ENCODE results near the gene TAAR8. TPM values are rescaled to one million over a fixed set of nuclear protein-coding genes. Genes with fewer than 3 reads are reported as not detected.

The TAAR8 gene
- total RNA-seq, 1 experiment from 2014 or later: not detected

DNA sequence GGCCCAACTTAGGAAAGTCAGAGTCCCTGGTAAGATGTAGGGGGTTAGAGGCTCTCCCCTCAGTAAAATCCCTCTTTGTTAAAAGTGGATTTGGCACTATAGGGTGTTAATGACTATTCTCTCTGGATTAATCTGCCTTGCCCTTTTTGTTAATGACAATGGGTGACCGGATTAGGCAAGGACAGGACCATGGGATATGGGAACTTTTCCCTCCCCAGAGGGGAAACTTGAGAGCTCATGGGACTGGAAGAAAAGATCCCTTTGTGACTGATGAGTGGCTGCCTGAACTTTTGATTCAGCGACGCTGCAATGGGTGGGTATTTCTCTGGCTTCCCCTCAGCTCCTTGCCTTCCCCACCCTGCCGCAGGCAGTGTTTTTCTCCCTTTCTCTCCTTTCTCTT is 26.6 kb upstream of the TAAR8 start:
- ATAC-seq: no peak
- Histone ChIP-seq H3K27me3 (ENCODE audit: low read length) (no peaks in the 10 kb centered on the region), H3K4me2 (ENCODE audit: low read length) (no peak overlapping the region), H3K4me3 (ENCODE audit: low read length) (no peak overlapping the region), H4K20me1 (ENCODE audit: low read length) (no peaks in the 10 kb centered on the region), H3K79me2 (ENCODE audit: low read length) (no peaks in the 10 kb centered on the region), H3K9me2 (replicated peaks; ENCODE audit: low read length) (no peaks in the 10 kb centered on the region), H3F3A (ENCODE audit: low read length, unreplicated experiment) (no peaks in the 10 kb centered on the region), H3K9ac (ENCODE audit: low read length) (no peak overlapping the region), H3K9me3 (ENCODE audit: low read length) (no peaks in the 10 kb centered on the region), H2AFZ (ENCODE audit: low read length) (no peak overlapping the region), H3K27ac (ENCODE audit: low read length) (no peak overlapping the region), H3K4me1 (ENCODE audit: insufficient read depth, low read length) (peaks cover 55% of the 10 kb centered on the region), H3K36me3 (ENCODE audit: low read depth, low read length) (no peaks in the 10 kb centered on the region)
- intact Hi-C loops (cut with micrococcal nuclease): loop anchor here (10.0 kb wide), 1 partner anchor 269 kb away; the partner anchor contains the start of gene SLC18B1
- ChIA-PET CTCF (no interaction called here), POLR2A (ENCODE audit: unreplicated experiment) (no interaction called here)
- BruUV-seq (replicated peaks): no TSS peak
- TF ChIP-seq EZH2phosphoT487 (IDR thresholded peaks at IDR 0.05; ENCODE audit: borderline replicate concordance, low read length) (no peak), EZH2 (IDR thresholded peaks at IDR 0.05; ENCODE audit: low read length, unreplicated experiment) (no peak)
- TF ChIP-seq, protein P1, sequence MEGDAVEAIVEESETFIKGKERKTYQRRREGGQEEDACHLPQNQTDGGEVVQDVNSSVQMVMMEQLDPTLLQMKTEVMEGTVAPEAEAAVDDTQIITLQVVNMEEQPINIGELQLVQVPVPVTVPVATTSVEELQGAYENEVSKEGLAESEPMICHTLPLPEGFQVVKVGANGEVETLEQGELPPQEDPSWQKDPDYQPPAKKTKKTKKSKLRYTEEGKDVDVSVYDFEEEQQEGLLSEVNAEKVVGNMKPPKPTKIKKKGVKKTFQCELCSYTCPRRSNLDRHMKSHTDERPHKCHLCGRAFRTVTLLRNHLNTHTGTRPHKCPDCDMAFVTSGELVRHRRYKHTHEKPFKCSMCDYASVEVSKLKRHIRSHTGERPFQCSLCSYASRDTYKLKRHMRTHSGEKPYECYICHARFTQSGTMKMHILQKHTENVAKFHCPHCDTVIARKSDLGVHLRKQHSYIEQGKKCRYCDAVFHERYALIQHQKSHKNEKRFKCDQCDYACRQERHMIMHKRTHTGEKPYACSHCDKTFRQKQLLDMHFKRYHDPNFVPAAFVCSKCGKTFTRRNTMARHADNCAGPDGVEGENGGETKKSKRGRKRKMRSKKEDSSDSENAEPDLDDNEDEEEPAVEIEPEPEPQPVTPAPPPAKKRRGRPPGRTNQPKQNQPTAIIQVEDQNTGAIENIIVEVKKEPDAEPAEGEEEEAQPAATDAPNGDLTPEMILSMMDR (conservative IDR thresholded peaks at IDR 0.05; ENCODE audit: low read depth, low read length): no peak
- DNase-seq: no peak

DNA sequence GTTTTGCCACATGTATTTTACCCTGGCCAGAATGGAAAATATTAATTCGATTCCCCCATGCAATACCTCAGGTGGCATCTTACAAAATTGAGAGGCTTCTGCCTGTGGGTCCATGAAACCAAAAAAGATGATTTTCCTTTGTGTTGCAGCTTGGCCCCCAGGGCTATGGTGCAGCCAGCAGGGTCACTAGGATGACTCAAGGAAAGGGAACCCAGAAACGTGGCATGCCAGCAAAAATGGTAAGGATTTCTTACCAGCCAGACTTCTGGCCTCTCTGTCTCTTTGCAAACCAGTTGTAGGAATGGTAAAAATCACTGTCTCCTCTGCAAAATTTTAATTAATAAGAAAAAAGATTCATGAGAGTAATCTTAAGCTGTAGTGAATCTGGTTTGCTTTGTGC is 26.0 kb upstream of the TAAR8 start:
- H3K27me3 ChIP-seq (ENCODE audit: low read length): no peaks in the 10 kb centered on the region
- ChIA-PET CTCF (no interaction called here), POLR2A (ENCODE audit: unreplicated experiment) (no interaction called here)
- H3K4me2 ChIP-seq (ENCODE audit: low read length): no peak overlapping the region
- no peak for DNase-seq
- no peaks in the 10 kb centered on the region for H3K36me3 ChIP-seq (ENCODE audit: low read depth, low read length)
- intact Hi-C loops (cut with micrococcal nuclease): loop anchor here (10.0 kb wide), 1 partner anchor 268 kb away; the partner anchor contains the start of gene SLC18B1
- no peaks in the 10 kb centered on the region for H4K20me1 ChIP-seq (ENCODE audit: low read length)
- H3K79me2 ChIP-seq (ENCODE audit: low read length): no peaks in the 10 kb centered on the region
- no peaks in the 10 kb centered on the region for H3K9me3 ChIP-seq (ENCODE audit: low read length)
- no peak for ATAC-seq
- no peak overlapping the region for H3K4me3 ChIP-seq (ENCODE audit: low read length)
- BruUV-seq (replicated peaks): no TSS peak
- 0 out of 2 replicates have a peak overlapping the region, but pooled peaks have one; percentile 2 for H3K9ac ChIP-seq (ENCODE audit: low read length)
- H3F3A ChIP-seq (ENCODE audit: low read length, unreplicated experiment): no peaks in the 10 kb centered on the region
- no peak overlapping the region for H2AFZ ChIP-seq (ENCODE audit: low read length)
- no peak overlapping the region for H3K27ac ChIP-seq (ENCODE audit: low read length)
- no peaks in the 10 kb centered on the region for H3K9me2 ChIP-seq (replicated peaks; ENCODE audit: low read length)
- TF ChIP-seq EZH2 (IDR thresholded peaks at IDR 0.05; ENCODE audit: low read length, unreplicated experiment) (no peak), EZH2phosphoT487 (IDR thresholded peaks at IDR 0.05; ENCODE audit: borderline replicate concordance, low read length) (no peak)
- TF ChIP-seq, protein P1 (conservative IDR thresholded peaks at IDR 0.05; ENCODE audit: low read depth, low read length): no peak
- peaks cover 50% of the 10 kb centered on the region for H3K4me1 ChIP-seq (ENCODE audit: insufficient read depth, low read length)

DNA sequence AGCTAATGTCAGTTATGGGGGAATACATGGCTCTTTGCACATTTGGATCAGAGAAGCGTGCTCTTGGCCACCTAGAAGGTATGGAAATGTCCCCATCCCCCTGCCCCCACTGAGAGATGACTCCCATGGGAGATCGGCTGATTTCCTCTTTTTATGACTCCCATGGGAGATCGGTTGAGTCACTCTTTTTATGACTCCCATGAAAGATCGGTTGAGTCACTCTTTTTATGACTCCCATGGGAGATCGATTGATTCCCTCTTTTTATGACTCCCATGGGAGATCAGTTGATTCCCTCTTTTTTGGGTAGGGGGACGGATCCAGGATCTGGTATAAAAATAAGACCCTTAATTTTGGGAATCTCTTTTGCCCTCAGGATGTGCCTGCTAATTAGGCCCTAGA is 24.7 kb upstream of the TAAR8 start:
- POLR2A ChIA-PET (ENCODE audit: unreplicated experiment): no interaction called here
- Histone ChIP-seq H3K9me2 (replicated peaks; ENCODE audit: low read length) (no peaks in the 10 kb centered on the region), H3K4me1 (ENCODE audit: insufficient read depth, low read length) (peaks cover 40% of the 10 kb centered on the region), H3K9ac (ENCODE audit: low read length) (peak overlapping the region; percentile 52), H4K20me1 (ENCODE audit: low read length) (no peaks in the 10 kb centered on the region), H3K4me2 (ENCODE audit: low read length) (peak overlapping the region; percentile 60), H3K27me3 (ENCODE audit: low read length) (no peaks in the 10 kb centered on the region), H3K79me2 (ENCODE audit: low read length) (no peaks in the 10 kb centered on the region), H3K27ac (ENCODE audit: low read length) (peak overlapping the region; percentile 51), H3K9me3 (ENCODE audit: low read length) (no peaks in the 10 kb centered on the region), H2AFZ (ENCODE audit: low read length) (peak overlapping the region; percentile 35; the same call in 1 of the 2 replicates), H3K4me3 (ENCODE audit: low read length) (no peak overlapping the region; the same call in 1 of the 2 replicates), H3K36me3 (ENCODE audit: low read depth, low read length) (no peaks in the 10 kb centered on the region), H3F3A (ENCODE audit: low read length, unreplicated experiment) (no peaks in the 10 kb centered on the region)
- DNase-seq (peak; percentile 91), ATAC-seq (peak; percentile 69)
- TF ChIP-seq, protein P1 (conservative IDR thresholded peaks at IDR 0.05; ENCODE audit: low read depth, low read length): no peak
- TF ChIP-seq EZH2phosphoT487 (IDR thresholded peaks at IDR 0.05; ENCODE audit: borderline replicate concordance, low read length): no peak
- no peak for TF ChIP-seq EZH2 (IDR thresholded peaks at IDR 0.05; ENCODE audit: low read length, unreplicated experiment)
- BruUV-seq (replicated peaks): no TSS peak
- intact Hi-C loops (cut with micrococcal nuclease): loop anchor here (10.0 kb wide), 1 partner anchor 267 kb away; the partner anchor contains the start of gene SLC18B1
- CTCF ChIA-PET: no interaction called here

Data from PC-3 (cell line).